SHP77 (cell line): ENCODE results near the gene OR2Y1.
"Not testable (repeated sequence)": the region's sequence is repeated elsewhere in the genome, so short reads cannot be mapped to it uniquely, and the experiment has no call there.

Source experiments
- DNase-seq, 2 experiments: peaks; one replicate each; lab custom pipeline; 2025; lab: John Stamatoyannopoulos, UW

Gene OR2Y1

GRCh38 chr5:180739271-180739670, 587 bp downstream of the OR2Y1 start:
- no peak for DNase-seq

GRCh38 chr5:180736536-180736935, 3.3 kb downstream of the OR2Y1 start:
- no peak for DNase-seq

- no peak for DNase-seq
These were observed 14.9 kb downstream of the OR2Y1 start for GRCh38 chr5:180724944-180725343.

- DNase-seq: no peak
These were observed 15.9 kb downstream of the OR2Y1 start for GRCh38 chr5:180723936-180724335.

GRCh38 chr5:180720486-180720885, 19.4 kb downstream of the OR2Y1 start:
- no peak for DNase-seq

GRCh38 chr5:180719781-180720180, 20.1 kb downstream of the OR2Y1 start:
- DNase-seq: no peak

GRCh38 chr5:180718810-180719453, 20.9 kb downstream of the OR2Y1 start:
- peak; percentile 6 to 21 for DNase-seq

- no peak for DNase-seq
These were observed 21.9 kb downstream of the OR2Y1 start for GRCh38 chr5:180717989-180718388.

- peak; percentile 50 to 62 for DNase-seq
These were observed 35.5 kb downstream of the OR2Y1 start for GRCh38 chr5:180704362-180704761.

GRCh38 chr5:180703912-180704311, 35.9 kb downstream of the OR2Y1 start:
- DNase-seq: no peak

GRCh38 chr5:180703371-180703770, 36.5 kb downstream of the OR2Y1 start:
- DNase-seq: not testable (repeated sequence)

- not testable (repeated sequence) for DNase-seq
These were observed 39.4 kb downstream of the OR2Y1 start for GRCh38 chr5:180700440-180700839.

GRCh38 chr5:180699042-180699441, 40.8 kb downstream of the OR2Y1 start:
- DNase-seq: no peak

- DNase-seq: no peak
These were observed 43.7 kb downstream of the OR2Y1 start for GRCh38 chr5:180696116-180696515.

GRCh38 chr5:180692429-180692828, 47.4 kb downstream of the OR2Y1 start:
- DNase-seq: no peak

GRCh38 chr5:180691046-180691445, 48.8 kb downstream of the OR2Y1 start:
- no peak for DNase-seq

GRCh38 chr5:180690562-180690961, 49.3 kb downstream of the OR2Y1 start:
- DNase-seq: peak in 1 of 2 experiments; percentile 15

- DNase-seq: no peak
These were observed 50.1 kb downstream of the OR2Y1 start for GRCh38 chr5:180689775-180690174.
